ENCODE data around the gene ASGR2. TPM values are rescaled to one million over a fixed set of nuclear protein-coding genes. Genes with fewer than 3 reads are reported as not detected.

Gene ASGR2
- total RNA-seq, 2 experiments from 2014 or later = not detected

- peaks cover 6% of the 10 kb centered on the region for H3K27me3 Mint-ChIP-seq
- POLR2A ChIA-PET = interaction anchor here (1.0 kb wide), 1 partner anchor 89 kb away, joined by 3 read pairs; no protein-coding TSS in a partner anchor
- DNase-seq (peak; percentile 88), ATAC-seq (no peak)
- H3K27ac Mint-ChIP-seq = no peak overlapping the region
- CTCF ChIA-PET = interaction anchor here (0.7 to 11.2 kb wide), 26 partner anchors 9 to 225 kb away, joined by 3 to 371 read pairs (median 4); partner anchors contain the start of gene SLC16A11
- TF ChIP-seq, protein P1, sequence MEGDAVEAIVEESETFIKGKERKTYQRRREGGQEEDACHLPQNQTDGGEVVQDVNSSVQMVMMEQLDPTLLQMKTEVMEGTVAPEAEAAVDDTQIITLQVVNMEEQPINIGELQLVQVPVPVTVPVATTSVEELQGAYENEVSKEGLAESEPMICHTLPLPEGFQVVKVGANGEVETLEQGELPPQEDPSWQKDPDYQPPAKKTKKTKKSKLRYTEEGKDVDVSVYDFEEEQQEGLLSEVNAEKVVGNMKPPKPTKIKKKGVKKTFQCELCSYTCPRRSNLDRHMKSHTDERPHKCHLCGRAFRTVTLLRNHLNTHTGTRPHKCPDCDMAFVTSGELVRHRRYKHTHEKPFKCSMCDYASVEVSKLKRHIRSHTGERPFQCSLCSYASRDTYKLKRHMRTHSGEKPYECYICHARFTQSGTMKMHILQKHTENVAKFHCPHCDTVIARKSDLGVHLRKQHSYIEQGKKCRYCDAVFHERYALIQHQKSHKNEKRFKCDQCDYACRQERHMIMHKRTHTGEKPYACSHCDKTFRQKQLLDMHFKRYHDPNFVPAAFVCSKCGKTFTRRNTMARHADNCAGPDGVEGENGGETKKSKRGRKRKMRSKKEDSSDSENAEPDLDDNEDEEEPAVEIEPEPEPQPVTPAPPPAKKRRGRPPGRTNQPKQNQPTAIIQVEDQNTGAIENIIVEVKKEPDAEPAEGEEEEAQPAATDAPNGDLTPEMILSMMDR (IDR thresholded peaks at IDR 0.05) = peak; percentile 95
- H3K36me3 Mint-ChIP-seq (ENCODE audit: low read depth) = no peaks in the 10 kb centered on the region
- H3K9me3 Mint-ChIP-seq = no peaks in the 10 kb centered on the region
- H3K4me3 Mint-ChIP-seq = no peak overlapping the region
- H3K4me1 Mint-ChIP-seq (ENCODE audit: low read depth) = peaks cover 22% of the 10 kb centered on the region
- intact Hi-C loops (cut with micrococcal nuclease) = loop anchor here (1.0 kb wide), 1 partner anchor 84 kb away; no protein-coding TSS in a partner anchor
Measured at GRCh38 chr17:7136266-7136877, 21.8 kb upstream of the ASGR2 start.

- Mint-ChIP-seq H3K36me3 (ENCODE audit: low read depth) (no peaks in the 10 kb centered on the region), H3K9me3 (no peaks in the 10 kb centered on the region), H3K4me3 (peak overlapping the region; percentile 61), H3K27me3 (peaks cover 4% of the 10 kb centered on the region), H3K27ac (no peak overlapping the region), H3K4me1 (ENCODE audit: low read depth) (peaks cover 26% of the 10 kb centered on the region)
- TF ChIP-seq, protein P1 (IDR thresholded peaks at IDR 0.05) = no peak
- CTCF ChIA-PET = interaction anchor here (0.8 to 11.2 kb wide), 18 partner anchors 10 to 220 kb away, joined by 3 to 371 read pairs (median 4); partner anchors contain the start of gene SLC16A11
- ATAC-seq = no peak
- DNase-seq = no peak
- POLR2A ChIA-PET = interaction anchor here (0.8 to 1.1 kb wide), 2 partner anchors 86 to 88 kb away, joined by 3 to 6 read pairs; no protein-coding TSS in a partner anchor
- intact Hi-C loops (cut with micrococcal nuclease) = loop anchor here (1.0 kb wide), 1 partner anchor 88 kb away; no protein-coding TSS in a partner anchor
Measured at GRCh38 chr17:7133916-7134315, 19.3 kb upstream of the ASGR2 start.

DNA sequence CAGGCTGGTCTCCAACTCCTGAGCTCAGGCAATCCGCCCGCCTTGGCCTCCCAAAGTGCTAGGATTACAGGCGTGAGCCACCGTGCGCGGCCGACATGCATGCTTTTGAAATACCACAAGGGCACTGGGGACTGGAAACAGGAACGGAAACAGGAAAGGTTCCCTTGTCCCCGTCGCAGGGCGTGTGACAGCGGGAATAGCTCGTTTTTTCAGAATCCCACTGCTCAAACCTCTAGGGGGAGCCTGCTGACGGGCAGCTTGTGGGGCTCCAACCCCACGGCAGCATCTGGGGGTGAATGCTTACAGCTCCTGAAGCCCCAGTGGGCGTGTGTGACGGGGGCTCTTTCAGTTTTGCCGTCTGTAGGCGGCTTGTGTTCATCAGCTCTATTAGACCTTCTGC lies 18.8 kb upstream of the ASGR2 start:
- ChIA-PET CTCF (interaction anchor here (0.8 to 11.2 kb wide), 22 partner anchors 10 to 223 kb away, joined by 3 to 371 read pairs (median 4); partner anchors contain the start of gene SLC16A11), POLR2A (interaction anchor here (0.6 to 1.1 kb wide), 4 partner anchors 76 to 690 kb away, joined by 3 to 6 read pairs (median 4); no protein-coding TSS in a partner anchor)
- ATAC-seq (peak; percentile 60), DNase-seq (peak; percentile 76)
- Mint-ChIP-seq H3K27ac (peak overlapping the region; percentile 67), H3K4me3 (peak overlapping the region; percentile 61), H3K9me3 (no peaks in the 10 kb centered on the region), H3K36me3 (ENCODE audit: low read depth) (no peaks in the 10 kb centered on the region), H3K4me1 (ENCODE audit: low read depth) (peaks cover 26% of the 10 kb centered on the region), H3K27me3 (peaks cover 4% of the 10 kb centered on the region)
- TF ChIP-seq, protein P1 (IDR thresholded peaks at IDR 0.05) = peak; percentile 65
- intact Hi-C loops (cut with micrococcal nuclease) = loop anchor here (1.0 kb wide), 1 partner anchor 87 kb away; no protein-coding TSS in a partner anchor

DNA sequence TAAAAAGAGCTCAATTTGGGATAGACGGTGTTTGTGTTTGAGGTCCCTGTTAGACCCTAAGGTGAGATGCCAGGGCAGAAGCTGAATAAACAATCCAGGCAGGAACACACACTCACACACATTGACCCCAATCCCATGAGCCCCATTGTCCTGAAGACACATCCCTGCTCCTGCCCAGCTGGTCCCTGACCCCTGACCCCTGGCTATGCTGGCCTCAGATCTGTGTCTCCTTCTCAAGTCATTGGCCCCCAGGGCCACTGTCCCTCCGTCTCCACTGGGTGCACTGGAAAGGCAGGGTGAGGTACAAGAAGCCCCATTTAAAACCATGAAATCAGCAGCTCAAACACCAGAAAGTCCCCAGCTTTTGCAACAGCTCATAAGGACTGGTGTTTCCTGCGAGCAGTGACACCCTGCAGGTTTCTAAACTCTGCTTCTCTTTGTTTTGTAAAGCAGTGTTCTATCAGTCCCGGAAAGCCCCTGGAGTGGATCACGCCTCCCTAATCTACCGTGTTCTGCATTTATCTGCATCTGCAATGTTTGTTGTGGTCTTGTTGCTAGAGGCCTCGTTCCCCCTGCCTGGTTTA lies 18.0 kb upstream of the ASGR2 start:
- peak; percentile 83 for DNase-seq
- peaks cover 26% of the 10 kb centered on the region for H3K4me1 Mint-ChIP-seq (ENCODE audit: low read depth)
- TF ChIP-seq, protein P1 (IDR thresholded peaks at IDR 0.05) = no peak
- peak overlapping the region; percentile 83 for H3K27ac Mint-ChIP-seq
- peaks cover 4% of the 10 kb centered on the region for H3K27me3 Mint-ChIP-seq
- peak; percentile 94 for ATAC-seq
- ChIA-PET CTCF (interaction anchor here (0.6 to 11.2 kb wide), 14 partner anchors 9 to 222 kb away, joined by 3 to 371 read pairs (median 6); partner anchors contain the start of gene SLC16A11), POLR2A (interaction anchor here (1.3 to 1.7 kb wide), 2 partner anchors 87 to 90 kb away, joined by 3 to 8 read pairs; no protein-coding TSS in a partner anchor)
- intact Hi-C loops (cut with micrococcal nuclease) = loop anchor here (1.0 kb wide), 1 partner anchor 86 kb away; no protein-coding TSS in a partner anchor
- H3K4me3 Mint-ChIP-seq = no peak overlapping the region
- H3K36me3 Mint-ChIP-seq (ENCODE audit: low read depth) = no peaks in the 10 kb centered on the region
- H3K9me3 Mint-ChIP-seq = no peaks in the 10 kb centered on the region

Data from activated CD8-positive, alpha-beta T cell treated with anti-CD3 and anti-CD28 coated beads for 36 hours (primary cell).